ENCODE measurements around the gene SHISA5.

DNA sequence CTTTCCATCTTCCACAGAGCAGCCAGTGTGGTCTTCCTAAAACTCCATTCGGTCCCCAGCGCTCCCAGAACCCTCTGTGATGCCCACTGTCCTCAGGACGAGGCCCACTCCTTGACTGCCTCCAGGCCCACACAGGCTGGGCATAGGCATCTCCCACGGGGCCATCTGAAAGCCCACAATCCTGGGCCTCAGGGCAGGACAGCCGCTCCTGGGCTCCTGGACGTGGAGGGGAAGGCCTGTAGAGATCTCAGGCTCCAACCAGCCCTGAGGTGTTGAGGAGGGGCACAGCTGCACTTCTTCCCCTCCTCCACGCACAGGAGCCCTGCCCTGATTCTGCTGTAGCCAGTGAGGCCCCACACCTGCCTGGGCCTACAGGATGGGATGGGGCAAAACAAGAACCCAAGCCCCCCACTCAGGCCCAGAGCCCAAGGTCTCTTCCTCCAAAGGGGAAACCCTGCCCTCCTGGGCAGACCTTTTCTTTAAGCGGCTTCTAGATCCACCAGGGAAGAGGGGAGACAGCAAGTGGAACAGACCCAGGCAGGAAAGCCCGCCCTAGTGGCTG is 25.9 kb downstream of the SHISA5 start:
- TF ChIP-seq, protein P1, sequence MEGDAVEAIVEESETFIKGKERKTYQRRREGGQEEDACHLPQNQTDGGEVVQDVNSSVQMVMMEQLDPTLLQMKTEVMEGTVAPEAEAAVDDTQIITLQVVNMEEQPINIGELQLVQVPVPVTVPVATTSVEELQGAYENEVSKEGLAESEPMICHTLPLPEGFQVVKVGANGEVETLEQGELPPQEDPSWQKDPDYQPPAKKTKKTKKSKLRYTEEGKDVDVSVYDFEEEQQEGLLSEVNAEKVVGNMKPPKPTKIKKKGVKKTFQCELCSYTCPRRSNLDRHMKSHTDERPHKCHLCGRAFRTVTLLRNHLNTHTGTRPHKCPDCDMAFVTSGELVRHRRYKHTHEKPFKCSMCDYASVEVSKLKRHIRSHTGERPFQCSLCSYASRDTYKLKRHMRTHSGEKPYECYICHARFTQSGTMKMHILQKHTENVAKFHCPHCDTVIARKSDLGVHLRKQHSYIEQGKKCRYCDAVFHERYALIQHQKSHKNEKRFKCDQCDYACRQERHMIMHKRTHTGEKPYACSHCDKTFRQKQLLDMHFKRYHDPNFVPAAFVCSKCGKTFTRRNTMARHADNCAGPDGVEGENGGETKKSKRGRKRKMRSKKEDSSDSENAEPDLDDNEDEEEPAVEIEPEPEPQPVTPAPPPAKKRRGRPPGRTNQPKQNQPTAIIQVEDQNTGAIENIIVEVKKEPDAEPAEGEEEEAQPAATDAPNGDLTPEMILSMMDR (conservative IDR thresholded peaks at IDR 0.05): no peak
- no peak for TF ChIP-seq ZFX (IDR thresholded peaks at IDR 0.05)
